BLaER1 treated with 17β-estradiol and CSF1 and Interleukin-3, amounts not matched to agents 10 nM and 100 nM (cell line): ENCODE measurements around the gene MPC1.

ENCODE experiments used
- H3K27ac ChIP-seq, 11 experiments: shearing (Covaris generic); formaldehyde crosslinking; 2 replicates each; pipeline ENCODE4 v1.8.1; 2022
- H3K27me3 ChIP-seq, 11 experiments: shearing (Covaris generic); formaldehyde crosslinking; 2 replicates each; pipeline ENCODE4 v1.8.1; 2022
- H3K36me3 ChIP-seq, 11 experiments: shearing (Covaris generic); formaldehyde crosslinking; 2 replicates each; pipeline ENCODE4 v1.8.1; 2022
- H3K4me1 ChIP-seq, 10 experiments: shearing (Covaris generic); formaldehyde crosslinking; 2 replicates each; pipeline ENCODE4 v1.8.1; 2022
- H3K4me2 ChIP-seq, 11 experiments: shearing (Covaris generic); formaldehyde crosslinking; 2 replicates each; pipeline ENCODE4 v1.8.1; 2022
- H3K4me3 ChIP-seq, 10 experiments: shearing (Covaris generic); formaldehyde crosslinking; 2 replicates each; pipeline ENCODE4 v1.8.1; 2022
- H3K9ac ChIP-seq, 11 experiments: shearing (Covaris generic); formaldehyde crosslinking; 2 replicates each; pipeline ENCODE4 v1.8.1; 2022
- H3K9me3 ChIP-seq, 11 experiments: shearing (Covaris generic); formaldehyde crosslinking; replicated peaks in 1 of 11; 2 replicates each; pipeline ENCODE4 v1.8.1; 2022
- H4K20me1 ChIP-seq, 11 experiments: shearing (Covaris generic); formaldehyde crosslinking; 2 replicates each; pipeline ENCODE4 v1.8.1; 2022
- Cebpa-rat ChIP-seq, 11 experiments: shearing (Covaris generic); IDR thresholded peaks; 2 replicates each; pipeline ENCODE4 v1.8.1; 2022

Gene MPC1

DNA sequence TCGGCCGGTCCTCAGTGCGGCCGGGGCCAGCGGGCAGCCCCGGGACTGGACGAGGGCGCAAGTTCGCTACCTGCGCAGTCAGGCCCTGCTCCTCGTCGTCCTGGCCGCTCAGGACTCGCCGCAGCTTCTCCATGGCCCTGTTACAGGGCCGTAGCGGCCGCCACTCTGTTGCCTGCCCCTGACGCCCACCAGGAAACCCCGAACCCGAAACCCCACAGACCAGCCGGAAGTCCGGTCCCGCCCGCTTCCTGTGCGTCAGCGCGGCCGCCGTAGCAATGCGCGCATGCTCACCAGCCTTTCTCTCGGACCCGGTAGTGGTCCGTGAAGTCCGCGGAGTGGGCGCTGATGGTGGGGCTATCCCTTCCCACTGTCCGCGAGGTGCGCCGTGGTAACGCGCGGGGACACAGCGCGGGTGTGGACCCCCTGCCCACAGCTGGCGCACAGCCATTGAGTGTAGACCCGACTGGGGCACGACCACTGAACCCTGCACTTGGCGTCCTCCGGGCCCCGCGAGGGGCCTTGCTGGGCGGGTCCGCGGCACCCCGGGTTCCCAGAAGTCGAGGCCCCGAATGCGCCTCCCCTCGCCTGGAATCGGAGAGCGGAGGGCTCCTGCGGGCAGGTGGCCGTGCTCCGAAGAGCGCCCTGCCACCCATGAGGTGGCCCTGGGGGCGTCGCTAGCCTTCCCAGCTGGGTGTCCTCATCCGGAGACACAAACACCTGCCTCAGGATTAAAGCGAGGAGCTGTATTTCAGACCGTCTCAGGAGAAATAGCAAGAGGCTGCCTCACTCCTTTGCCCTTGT lies 40.2 kb downstream of the MPC1 start, which contains the start of gene SFT2D1:
SFT2D1 (minus strand) TSS at position 197 of the 801 bp plus-strand sequence; CDS start at position 133, 64 bp downstream.
- no peak for TF ChIP-seq Cebpa-rat (IDR thresholded peaks at IDR 0.05)

DNA sequence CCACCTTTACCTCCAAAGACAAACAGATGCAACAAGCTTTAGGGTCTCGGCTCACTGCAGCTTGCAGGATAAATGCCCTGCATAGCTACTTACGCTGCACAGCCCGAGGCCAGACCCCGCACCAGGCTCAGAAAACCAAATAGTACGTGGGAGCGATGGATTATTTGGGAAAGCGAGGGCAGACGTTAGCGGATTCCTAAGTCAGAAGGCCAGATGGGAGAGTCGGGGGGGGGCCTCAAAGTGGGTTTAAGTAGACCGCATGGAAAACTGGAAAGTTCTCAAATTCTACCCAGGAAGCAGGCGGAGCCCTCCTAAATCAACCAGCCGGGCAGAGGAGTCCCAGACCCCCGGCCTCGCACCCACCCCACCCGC lies 40.8 kb downstream of the MPC1 start:
- no peak for TF ChIP-seq Cebpa-rat (IDR thresholded peaks at IDR 0.05)
- peak overlapping the region; percentile 95 to 100 (median 97) for H3K27ac ChIP-seq
- no peaks in the 10 kb centered on the region for H3K27me3 ChIP-seq
- peak overlapping the region; percentile 81 to 97 (median 90) for H3K4me3 ChIP-seq
- peaks cover 38 to 45% (median 44%) of the 10 kb centered on the region in 11 experiments; a peak in 18 of 22 replicates for H4K20me1 ChIP-seq
- H3K4me2 ChIP-seq, result peak overlapping the region; percentile 79 to 93 (median 90)
- H3K4me1 ChIP-seq, result peaks cover 51 to 66% (median 59%) of the 10 kb centered on the region in 10 experiments
- peaks cover 11 to 42% (median 37%) of the 10 kb centered on the region in 11 experiments for H3K36me3 ChIP-seq
- H3K9ac ChIP-seq, result peak overlapping the region; percentile 87 to 99 (median 96)
- no peaks in the 10 kb centered on the region for H3K9me3 ChIP-seq

More for the DNA sequence above, 40.2 kb downstream of the MPC1 start, which contains the start of gene SFT2D1:
- Histone ChIP-seq H3K4me3 (peak within 1 kb of the TSS; percentile 81 to 97 (median 90)), H3K4me2 (peak within 1 kb of the TSS; percentile 79 to 96 (median 90)), H3K9me3 (no peaks in the 10 kb centered on the region), H3K36me3 (peaks cover 5 to 36% (median 31%) of the 10 kb centered on the region in 11 experiments), H3K27ac (peak within 1 kb of the TSS; percentile 95 to 100 (median 97)), H3K4me1 (peaks cover 53 to 63% (median 57%) of the 10 kb centered on the region in 10 experiments), H3K27me3 (no peaks in the 10 kb centered on the region), H4K20me1 (peaks cover 33 to 40% (median 38%) of the 10 kb centered on the region in 11 experiments; a peak in 18 of 22 replicates), H3K9ac (peak within 1 kb of the TSS; percentile 87 to 99 (median 96))

DNA sequence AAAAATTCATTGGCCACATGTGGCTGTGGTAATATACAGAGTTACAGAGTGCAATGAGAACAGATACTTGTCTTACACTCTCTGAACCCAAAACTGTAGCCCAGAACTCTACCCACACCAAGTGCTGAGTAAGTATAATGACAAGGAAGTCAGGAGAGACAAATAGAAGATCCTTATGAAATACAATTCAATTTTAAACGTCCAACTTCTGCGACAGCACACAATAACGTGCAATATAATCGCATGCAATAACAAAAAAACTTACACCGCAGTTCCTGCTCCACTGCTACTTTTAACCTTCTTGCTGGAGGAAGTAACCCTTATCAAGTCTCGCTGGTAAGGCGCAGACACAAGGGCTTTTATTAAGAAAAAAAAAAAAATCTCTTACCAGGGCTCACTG lies 41.3 kb downstream of the MPC1 start:
- peak overlapping the region; percentile 87 to 99 (median 96) for H3K9ac ChIP-seq
- H3K27ac ChIP-seq, result peak overlapping the region; percentile 95 to 100 (median 97); a peak in 21 of 22 replicates
- no peaks in the 10 kb centered on the region for H3K9me3 ChIP-seq
- H3K27me3 ChIP-seq, result no peaks in the 10 kb centered on the region
- TF ChIP-seq Cebpa-rat (IDR thresholded peaks at IDR 0.05), result no peak
- peak overlapping the region; percentile 81 to 97 (median 90) for H3K4me3 ChIP-seq
- peak overlapping the region; percentile 79 to 93 (median 90) for H3K4me2 ChIP-seq
- peaks cover 43 to 50% (median 49%) of the 10 kb centered on the region in 11 experiments; a peak in 18 of 22 replicates for H4K20me1 ChIP-seq
- peaks cover 46 to 71% (median 64%) of the 10 kb centered on the region in 10 experiments for H3K4me1 ChIP-seq
- H3K36me3 ChIP-seq, result peaks cover 16 to 46% (median 42%) of the 10 kb centered on the region in 11 experiments

DNA sequence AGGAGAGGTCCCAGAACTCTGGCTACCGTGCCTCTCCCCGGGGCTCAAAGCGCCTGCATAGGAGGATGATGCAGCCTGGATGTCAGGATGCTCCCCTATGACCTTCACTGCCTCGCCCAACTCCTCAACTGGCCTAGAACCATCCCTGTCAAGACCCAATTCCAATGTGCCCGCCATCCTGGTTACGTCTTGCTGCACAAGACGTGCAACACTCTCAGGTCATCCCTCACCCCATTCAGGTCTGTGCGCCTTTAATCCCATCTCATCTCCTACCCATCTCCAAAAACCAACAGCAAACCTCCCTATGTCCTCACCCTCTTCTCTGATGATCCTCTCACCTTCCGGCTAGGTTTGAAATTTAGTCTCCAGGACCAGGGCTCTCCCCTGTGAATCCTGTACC lies 43.9 kb downstream of the MPC1 start:
- Histone ChIP-seq H3K27me3 (no peaks in the 10 kb centered on the region), H3K4me1 (peaks cover 48 to 89% (median 78%) of the 10 kb centered on the region in 10 experiments), H3K27ac (no peak overlapping the region), H3K36me3 (peaks cover 32 to 69% (median 62%) of the 10 kb centered on the region in 11 experiments), H3K4me3 (no peak overlapping the region), H4K20me1 (peaks cover 44 to 77% (median 72%) of the 10 kb centered on the region in 11 experiments; a peak in 18 of 22 replicates), H3K4me2 (peak overlapping the region; percentile 79 to 93 (median 90); a peak in 21 of 22 replicates), H3K9me3 (no peaks in the 10 kb centered on the region; a peak in 1 of 22 replicates), H3K9ac (no peak overlapping the region)
- no peak for TF ChIP-seq Cebpa-rat (IDR thresholded peaks at IDR 0.05)

DNA sequence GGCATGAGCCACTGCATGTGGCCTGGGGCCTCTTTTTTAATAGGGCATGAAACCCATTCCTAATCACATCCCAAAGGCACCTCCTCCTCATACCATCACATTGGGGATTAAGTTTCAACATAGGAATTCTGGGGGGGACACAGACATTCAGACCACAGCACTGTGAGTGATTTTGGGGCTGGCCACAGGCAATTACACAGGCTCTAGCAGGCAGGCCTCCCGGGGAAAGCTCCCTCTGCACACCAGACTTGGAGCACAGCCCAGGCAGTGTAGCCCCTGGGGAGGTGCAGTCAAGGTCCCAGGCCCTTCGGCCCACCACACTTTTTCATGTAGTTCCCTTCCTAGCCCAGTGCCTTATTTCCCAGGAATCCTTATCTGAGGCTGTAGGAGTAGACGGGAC lies 45.9 kb downstream of the MPC1 start:
- Histone ChIP-seq H3K9ac (no peak overlapping the region), H3K4me2 (peak overlapping the region in 8 of 11 experiments; percentile 17 to 92 (median 56); a peak in 15 of 22 replicates), H3K27me3 (no peaks in the 10 kb centered on the region), H3K27ac (no peak overlapping the region), H3K4me1 (peaks cover 62 to 97% (median 89%) of the 10 kb centered on the region in 10 experiments), H3K36me3 (peaks cover 32 to 74% (median 64%) of the 10 kb centered on the region in 11 experiments), H4K20me1 (peaks cover 52 to 97% (median 93%) of the 10 kb centered on the region in 11 experiments; a peak in 19 of 22 replicates), H3K4me3 (peak overlapping the region in 1 of 10 experiments; percentile 18; a peak in 1 of 20 replicates), H3K9me3 (no peaks in the 10 kb centered on the region; a peak in 1 of 22 replicates)
- TF ChIP-seq Cebpa-rat (IDR thresholded peaks at IDR 0.05), result no peak

DNA sequence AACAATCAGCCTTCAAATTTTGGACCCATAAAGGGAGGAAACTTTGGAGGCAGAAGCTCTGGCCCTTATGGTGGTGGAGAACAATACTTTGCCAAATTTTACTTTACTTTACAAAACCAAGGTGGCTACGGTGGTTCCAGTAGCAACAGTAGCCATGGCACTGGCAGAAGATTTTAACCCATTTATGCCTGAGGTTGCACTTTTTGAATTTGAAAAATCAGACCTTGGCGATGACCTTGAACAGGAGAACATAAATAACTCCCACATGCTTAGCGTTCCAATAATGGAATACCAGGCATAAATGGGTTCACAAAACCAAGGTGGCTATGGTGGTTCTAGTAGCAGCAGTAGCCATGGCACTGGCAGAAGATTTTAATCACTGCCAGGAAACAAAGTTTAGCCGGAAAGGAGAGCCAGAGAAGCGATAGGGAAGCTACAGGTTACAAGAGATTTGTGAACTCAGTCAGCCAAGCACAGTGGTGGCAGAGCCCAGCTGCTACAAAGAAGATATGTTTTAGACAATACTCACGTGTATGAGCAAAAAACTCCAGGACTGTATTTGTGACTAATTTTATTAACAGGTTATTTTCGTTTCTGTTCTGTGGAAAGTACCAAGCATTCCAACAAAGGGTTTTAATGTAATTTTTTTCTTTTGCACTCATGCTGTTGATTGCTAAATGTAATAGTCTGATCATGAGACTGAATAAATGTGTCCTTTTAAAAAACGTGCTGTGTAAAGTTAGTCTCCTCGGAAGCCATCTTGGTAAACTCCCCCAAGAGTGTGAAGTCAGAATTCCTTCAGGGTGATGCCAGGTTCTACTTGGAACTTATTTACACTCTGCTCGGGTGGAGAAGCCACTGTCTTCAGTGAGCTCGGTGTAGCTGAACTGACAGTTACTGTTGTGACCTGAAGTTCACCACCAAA lies 47.1 kb downstream of the MPC1 start:
- Histone ChIP-seq H4K20me1 (peaks cover 48 to 100% (median 96%) of the 10 kb centered on the region in 11 experiments; a peak in 21 of 22 replicates), H3K4me2 (peak overlapping the region in 5 of 11 experiments; percentile 9 to 98 (median 91); a peak in 9 of 22 replicates), H3K9ac (no peak overlapping the region), H3K27ac (no peak overlapping the region), H3K36me3 (peaks cover 32 to 73% (median 63%) of the 10 kb centered on the region in 11 experiments), H3K4me1 (peaks cover 57 to 96% (median 83%) of the 10 kb centered on the region in 10 experiments), H3K9me3 (no peaks in the 10 kb centered on the region; a peak in 1 of 22 replicates), H3K27me3 (no peaks in the 10 kb centered on the region), H3K4me3 (no peak overlapping the region)
- no peak for TF ChIP-seq Cebpa-rat (IDR thresholded peaks at IDR 0.05)

DNA sequence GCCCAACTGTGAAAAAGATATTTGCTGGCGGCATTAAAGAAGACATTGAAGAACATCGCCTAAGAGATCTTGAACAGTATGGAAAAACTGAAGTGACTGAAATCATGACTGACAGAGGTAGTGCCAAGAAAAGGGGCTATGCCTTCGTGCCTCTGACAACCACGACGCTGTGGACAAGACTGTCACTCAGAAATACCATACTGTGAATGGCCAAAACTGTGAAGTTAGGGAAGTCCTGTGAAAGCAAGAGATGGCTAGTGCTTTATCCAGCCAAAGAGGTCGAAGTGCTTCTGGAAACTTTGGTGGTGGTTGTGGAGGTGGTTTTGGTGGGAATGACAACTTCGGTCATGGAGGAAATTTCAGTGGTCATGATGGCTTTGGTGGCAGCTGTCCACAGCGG lies 47.9 kb downstream of the MPC1 start:
- Histone ChIP-seq H3K9me3 (no peaks in the 10 kb centered on the region; a peak in 1 of 22 replicates), H3K4me3 (no peak overlapping the region), H4K20me1 (peaks cover 45 to 100% (median 96%) of the 10 kb centered on the region in 11 experiments; a peak in 21 of 22 replicates), H3K27ac (peak overlapping the region in 2 of 11 experiments; percentile 76 to 81; a peak in 1 of 22 replicates), H3K27me3 (no peaks in the 10 kb centered on the region), H3K9ac (no peak overlapping the region), H3K4me2 (peak overlapping the region; percentile 86 to 98 (median 93); a peak in 16 of 22 replicates), H3K36me3 (peaks cover 32 to 71% (median 61%) of the 10 kb centered on the region in 11 experiments), H3K4me1 (peaks cover 50 to 90% (median 76%) of the 10 kb centered on the region in 10 experiments)
- no peak for TF ChIP-seq Cebpa-rat (IDR thresholded peaks at IDR 0.05)
